22Rv1 (cell line): ENCODE measurements around the gene NEU2.

ENCODE experiments used
- H3K27ac ChIP-seq: fragments of 450-650 bp; 2 replicates; pipeline ENCODE4 v1.5.1; 2017
- CTCF ChIP-seq: fragments of 450-650 bp; IDR thresholded peaks from 2 replicates; pipeline ENCODE4 v1.5.1; 2017; ENCODE audit warnings: mild to moderate bottlenecking
- ZFX ChIP-seq: fragments of 450-650 bp; IDR thresholded peaks from 2 replicates; pipeline ENCODE4 v1.6.1; 2017; ENCODE audit warnings: antibody characterized with exemption, borderline replicate concordance

Gene NEU2

GRCh38 chr2:233037078-233037477, 4.6 kb downstream of the NEU2 start:
- no peak overlapping the region for H3K27ac ChIP-seq
- no peak for TF ChIP-seq ZFX
- no peak for TF ChIP-seq CTCF

- no peak for TF ChIP-seq CTCF
- TF ChIP-seq ZFX: no peak
- no peak overlapping the region for H3K27ac ChIP-seq
Measured at GRCh38 chr2:233039212-233039845, 6.9 kb downstream of the NEU2 start.

- no peak overlapping the region for H3K27ac ChIP-seq
- TF ChIP-seq CTCF: no peak
- TF ChIP-seq ZFX: no peak
Measured at GRCh38 chr2:233039846-233040530, 7.5 kb downstream of the NEU2 start.

GRCh38 chr2:233040571-233040970, 8.1 kb downstream of the NEU2 start:
- TF ChIP-seq CTCF: no peak
- no peak for TF ChIP-seq ZFX
- no peak overlapping the region for H3K27ac ChIP-seq

GRCh38 chr2:233041722-233042323, 9.4 kb downstream of the NEU2 start:
- H3K27ac ChIP-seq: no peak overlapping the region
- no peak for TF ChIP-seq ZFX
- TF ChIP-seq CTCF: no peak

GRCh38 chr2:233042549-233042948, 10.1 kb downstream of the NEU2 start:
- H3K27ac ChIP-seq: no peak overlapping the region
- TF ChIP-seq ZFX (no peak), CTCF (no peak)
